ENCODE data around the gene MAP3K5. TPM values are rescaled to one million over a fixed set of nuclear protein-coding genes. Genes with fewer than 3 reads are reported as not detected.
"Not testable (repeated sequence)": the region's sequence is repeated elsewhere in the genome, so short reads cannot be mapped to it uniquely, and the experiment has no call there.

MAP3K5 gene, protein sequence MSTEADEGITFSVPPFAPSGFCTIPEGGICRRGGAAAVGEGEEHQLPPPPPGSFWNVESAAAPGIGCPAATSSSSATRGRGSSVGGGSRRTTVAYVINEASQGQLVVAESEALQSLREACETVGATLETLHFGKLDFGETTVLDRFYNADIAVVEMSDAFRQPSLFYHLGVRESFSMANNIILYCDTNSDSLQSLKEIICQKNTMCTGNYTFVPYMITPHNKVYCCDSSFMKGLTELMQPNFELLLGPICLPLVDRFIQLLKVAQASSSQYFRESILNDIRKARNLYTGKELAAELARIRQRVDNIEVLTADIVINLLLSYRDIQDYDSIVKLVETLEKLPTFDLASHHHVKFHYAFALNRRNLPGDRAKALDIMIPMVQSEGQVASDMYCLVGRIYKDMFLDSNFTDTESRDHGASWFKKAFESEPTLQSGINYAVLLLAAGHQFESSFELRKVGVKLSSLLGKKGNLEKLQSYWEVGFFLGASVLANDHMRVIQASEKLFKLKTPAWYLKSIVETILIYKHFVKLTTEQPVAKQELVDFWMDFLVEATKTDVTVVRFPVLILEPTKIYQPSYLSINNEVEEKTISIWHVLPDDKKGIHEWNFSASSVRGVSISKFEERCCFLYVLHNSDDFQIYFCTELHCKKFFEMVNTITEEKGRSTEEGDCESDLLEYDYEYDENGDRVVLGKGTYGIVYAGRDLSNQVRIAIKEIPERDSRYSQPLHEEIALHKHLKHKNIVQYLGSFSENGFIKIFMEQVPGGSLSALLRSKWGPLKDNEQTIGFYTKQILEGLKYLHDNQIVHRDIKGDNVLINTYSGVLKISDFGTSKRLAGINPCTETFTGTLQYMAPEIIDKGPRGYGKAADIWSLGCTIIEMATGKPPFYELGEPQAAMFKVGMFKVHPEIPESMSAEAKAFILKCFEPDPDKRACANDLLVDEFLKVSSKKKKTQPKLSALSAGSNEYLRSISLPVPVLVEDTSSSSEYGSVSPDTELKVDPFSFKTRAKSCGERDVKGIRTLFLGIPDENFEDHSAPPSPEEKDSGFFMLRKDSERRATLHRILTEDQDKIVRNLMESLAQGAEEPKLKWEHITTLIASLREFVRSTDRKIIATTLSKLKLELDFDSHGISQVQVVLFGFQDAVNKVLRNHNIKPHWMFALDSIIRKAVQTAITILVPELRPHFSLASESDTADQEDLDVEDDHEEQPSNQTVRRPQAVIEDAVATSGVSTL (N-terminal part only)
- polyA plus RNA-seq (ENCODE audit: insufficient read length in 3 of 3), result 1 to 10 TPM; 6.0 to 8.4 (median 6.6) TPM
- long read RNA-seq, donor 1, result 0 reads
- long read RNA-seq, donor 2, result 0 reads
- long read RNA-seq, donor 3, full-length matches to known transcripts, result 1 of 1 reads
- long read RNA-seq, donor 3, partial matches to known transcripts, result 0 of 1 reads
- long read RNA-seq, donor 3, other reads (novel, unspliced or antisense), result 0 of 1 reads
- long read RNA-seq, donor 4, partial matches to known transcripts, result 10 of 10 reads
- long read RNA-seq, donor 4, other reads (novel, unspliced or antisense), result 0 of 10 reads
- long read RNA-seq, donor 5, result 0 reads
- long read RNA-seq, donor 6, partial matches to known transcripts, result 7 of 7 reads
- long read RNA-seq, donor 6, other reads (novel, unspliced or antisense), result 0 of 7 reads
- long read RNA-seq, donor 7, result 0 reads
- long read RNA-seq, donor 8, partial matches to known transcripts, result 6 of 6 reads
- long read RNA-seq, donor 8, other reads (novel, unspliced or antisense), result 0 of 6 reads
- long read RNA-seq, donor 9, full-length matches to known transcripts, result 1 of 1 reads
- long read RNA-seq, donor 9, partial matches to known transcripts, result 0 of 1 reads
- long read RNA-seq, donor 9, other reads (novel, unspliced or antisense), result 0 of 1 reads
- long read RNA-seq, donor 10, result 0 reads
- long read RNA-seq, donor 11, result 0 reads
- long read RNA-seq, donor 12, partial matches to known transcripts, result 9 of 9 reads
- long read RNA-seq, donor 12, other reads (novel, unspliced or antisense), result 0 of 9 reads
- long read RNA-seq, donor 13, partial matches to known transcripts, result 10 of 10 reads
- long read RNA-seq, donor 13, other reads (novel, unspliced or antisense), result 0 of 10 reads
- long read RNA-seq, donor 14, full-length matches to known transcripts, result 1 of 1 reads
- long read RNA-seq, donor 14, partial matches to known transcripts, result 0 of 1 reads
- long read RNA-seq, donor 14, other reads (novel, unspliced or antisense), result 0 of 1 reads
- long read RNA-seq, donor 15, partial matches to known transcripts, result 12 of 12 reads
- long read RNA-seq, donor 15, other reads (novel, unspliced or antisense), result 0 of 12 reads
- long read RNA-seq, donor 16, full-length matches to known transcripts, result 2 of 7 reads
- long read RNA-seq, donor 16, partial matches to known transcripts, result 5 of 7 reads
- long read RNA-seq, donor 16, other reads (novel, unspliced or antisense), result 0 of 7 reads

DNA sequence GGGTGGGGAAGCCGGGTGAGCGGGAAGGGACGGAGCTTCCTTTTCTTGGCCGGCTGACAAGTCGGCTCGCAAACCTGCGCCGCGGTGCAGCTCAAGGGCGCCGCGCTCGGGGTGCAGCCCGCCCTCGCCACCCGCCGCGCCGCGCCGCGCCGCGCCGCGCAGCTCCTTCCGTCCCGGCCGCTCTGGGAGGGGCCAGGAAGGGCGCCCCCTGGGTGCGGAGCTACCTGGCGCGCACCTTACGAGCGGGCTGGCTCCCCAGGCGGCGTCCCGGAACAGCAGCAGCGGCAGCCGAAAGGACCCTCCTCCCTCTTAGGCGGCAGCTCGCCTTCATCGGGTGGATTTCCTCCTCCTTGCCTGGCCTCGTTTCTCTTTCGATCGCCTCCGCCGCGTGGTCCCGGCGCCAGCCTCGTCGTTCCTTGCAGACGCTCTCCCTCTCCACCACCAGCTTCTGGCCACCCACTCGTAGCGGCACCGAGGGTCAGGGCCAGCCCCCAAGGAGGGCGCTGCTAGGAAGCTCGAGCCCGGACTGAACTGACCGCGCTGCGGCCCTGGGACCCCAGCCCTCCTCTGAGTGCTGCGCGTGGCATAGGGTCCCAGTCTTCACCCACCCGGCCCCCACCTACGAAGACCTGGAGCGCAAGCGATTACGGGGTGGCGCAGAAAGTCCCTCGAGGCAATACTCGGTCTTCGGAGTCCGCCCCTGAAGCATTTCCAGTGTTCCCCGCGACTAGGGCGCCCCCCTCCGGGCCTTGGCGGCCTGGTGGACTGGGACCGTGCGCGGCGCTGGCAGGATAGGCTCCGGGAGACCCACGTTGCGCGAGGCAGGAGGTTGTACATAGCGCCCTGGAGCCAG is at the start of gene MAP3K5:
Gene MAP3K5 (minus strand): TSS at position 68 of the 853 bp plus-strand sequence. CDS start 320 bp downstream, outside the sequence.
- DNase-seq, result peak; percentile 87

DNA sequence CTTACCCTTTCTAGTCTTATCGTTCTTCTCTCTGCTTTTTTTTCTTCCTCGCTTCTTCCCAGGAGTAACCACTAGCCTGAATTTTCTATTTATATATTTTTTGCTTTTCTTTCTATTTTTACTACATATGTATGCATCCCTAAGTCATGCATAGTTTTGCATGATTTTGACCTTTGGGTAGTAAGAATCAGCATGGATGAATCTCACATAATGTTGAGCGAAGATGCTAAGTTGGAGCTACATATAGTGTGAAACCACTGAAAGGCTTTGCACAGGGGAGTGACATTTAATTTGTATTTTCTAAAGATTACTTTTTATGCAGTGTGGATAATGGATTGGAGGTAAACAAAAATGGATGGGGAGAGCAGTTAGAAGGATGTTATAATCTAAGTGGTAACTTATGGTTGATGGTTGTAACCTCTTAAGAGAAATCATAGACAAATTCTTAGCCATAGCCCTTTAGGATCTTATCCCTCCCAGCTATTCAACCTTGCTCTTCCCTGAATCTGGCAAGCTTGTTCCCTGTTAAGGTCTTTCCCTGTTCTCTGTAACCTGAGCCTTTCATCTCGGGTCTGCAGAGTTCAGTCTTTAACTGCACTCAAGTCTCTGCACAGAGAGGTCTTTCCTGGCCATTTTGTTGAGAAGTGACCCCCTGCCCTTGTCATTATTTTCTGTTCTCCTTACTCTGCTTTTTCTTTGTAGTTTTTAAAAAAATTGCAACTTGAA is 48.2 kb upstream of the MAP3K5 start:
- DNase-seq, result no peak

DNA sequence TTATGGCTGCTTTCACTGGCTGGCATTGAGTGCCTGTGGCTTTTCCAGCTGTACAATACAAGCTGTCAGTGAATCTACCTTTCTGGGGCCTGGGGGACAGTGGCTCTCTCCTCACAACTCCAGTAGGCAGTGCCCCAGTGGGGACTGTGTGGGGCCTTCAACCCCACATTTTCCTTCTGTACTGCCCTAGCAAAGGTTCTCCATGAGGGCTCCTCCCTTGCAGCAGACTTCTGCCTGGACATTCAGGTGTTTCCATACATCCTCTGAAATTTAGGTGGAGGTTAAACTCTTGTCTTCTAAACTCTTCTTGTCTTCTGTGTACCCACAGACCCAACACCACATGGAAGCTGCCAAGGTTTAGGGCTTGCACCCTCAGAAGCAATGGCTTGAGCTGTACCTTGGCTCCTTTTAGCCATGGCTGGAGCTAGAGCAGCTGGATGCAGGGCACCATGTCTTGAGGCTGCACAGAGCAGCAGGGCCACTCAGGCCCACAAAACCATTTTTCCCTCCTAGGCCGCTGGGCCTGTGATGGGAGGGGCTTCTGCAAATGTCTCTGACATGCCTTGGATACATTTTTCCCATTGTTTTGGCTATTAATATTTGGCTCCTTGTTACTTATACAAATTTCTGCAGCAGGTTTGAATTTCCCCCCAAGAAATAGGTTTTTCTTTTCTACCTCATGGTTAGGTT is 39.7 kb upstream of the MAP3K5 start:
- no peak for DNase-seq

DNA sequence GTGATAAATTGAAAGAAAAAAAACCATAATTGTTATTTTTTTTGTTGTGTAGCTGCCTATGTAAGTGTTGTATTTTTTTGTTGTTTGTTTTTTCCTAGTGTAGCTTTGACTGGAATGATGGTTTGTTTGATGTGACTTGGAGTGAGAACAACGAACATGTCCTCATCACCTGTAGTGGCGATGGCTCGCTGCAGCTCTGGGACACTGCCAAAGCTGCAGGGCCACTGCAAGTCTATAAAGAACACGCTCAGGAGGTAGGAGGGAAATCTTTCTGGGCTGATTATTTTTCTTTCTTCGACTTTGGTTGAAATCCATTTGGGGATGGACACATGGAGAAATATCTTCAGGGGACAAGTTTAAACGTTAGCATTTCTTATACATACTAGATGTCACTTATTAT is 33.9 kb upstream of the MAP3K5 start:
- DNase-seq, result no peak

DNA sequence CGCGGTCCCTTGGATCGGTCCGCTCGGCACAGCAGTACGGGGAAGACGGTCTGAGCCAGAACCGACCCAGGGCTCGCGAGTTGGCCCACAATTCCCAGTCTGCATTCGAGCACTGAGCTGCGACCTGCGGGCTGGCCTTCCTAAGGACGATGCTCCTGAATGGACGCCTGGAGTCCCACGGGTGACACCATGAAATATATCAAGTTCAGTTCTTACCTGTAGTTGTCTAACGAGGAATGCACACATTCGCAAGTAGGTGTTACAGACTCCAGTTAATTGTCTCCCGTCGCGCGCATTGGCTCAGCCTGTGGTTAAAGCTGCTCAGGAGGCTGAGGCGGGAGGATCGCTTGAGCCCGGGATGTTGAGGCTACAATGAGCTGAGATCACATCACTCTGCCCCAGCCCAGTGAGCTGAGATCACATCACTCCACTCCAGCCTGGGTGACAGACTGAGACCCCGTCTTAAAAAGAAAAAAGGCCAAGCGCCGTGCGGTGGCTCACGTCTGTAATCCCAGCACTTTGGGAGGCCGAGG is 30.9 kb upstream of the MAP3K5 start:
- DNase-seq, result no peak

DNA sequence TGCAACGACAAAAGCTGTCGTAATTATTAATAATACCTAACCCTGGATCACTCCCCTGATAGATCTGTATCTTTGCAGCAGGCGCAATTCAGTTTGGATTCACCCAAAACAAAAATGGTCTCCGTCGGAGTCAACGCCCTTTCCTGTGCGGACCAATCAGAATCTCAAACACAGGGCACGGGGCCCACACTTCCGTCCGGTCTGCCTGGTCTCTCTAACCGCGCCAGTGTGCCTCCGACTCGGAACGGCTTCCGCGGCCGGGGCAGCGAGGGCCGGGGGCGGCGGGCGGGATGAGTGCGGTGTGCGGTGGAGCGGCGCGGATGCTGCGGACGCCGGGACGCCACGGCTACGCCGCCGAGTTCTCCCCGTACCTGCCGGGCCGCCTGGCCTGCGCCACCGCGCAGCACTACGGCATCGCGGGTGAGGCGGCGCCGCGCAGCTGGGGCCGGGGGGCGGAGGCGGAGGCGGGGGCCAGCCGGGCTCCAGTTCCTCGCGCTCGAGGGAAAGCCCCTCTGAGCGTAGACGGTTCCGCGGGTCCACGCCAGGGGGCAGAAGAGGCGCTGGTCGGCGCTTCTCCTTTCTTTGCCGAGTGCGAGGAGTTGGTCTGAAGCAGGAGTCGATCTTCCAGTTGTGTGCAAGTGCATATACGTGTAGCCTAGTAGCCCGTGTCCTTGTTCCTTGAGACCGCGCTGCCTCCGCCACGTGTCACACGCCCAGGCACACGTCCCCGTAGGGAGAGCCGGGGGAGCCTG is 30.3 kb upstream of the MAP3K5 start, which contains the start of gene PEX7:
Gene PEX7 (plus strand): TSS at position 217 of the 752 bp plus-strand sequence. CDS start 74 bp downstream, at position 291.
- DNase-seq, result peak; percentile 94

DNA sequence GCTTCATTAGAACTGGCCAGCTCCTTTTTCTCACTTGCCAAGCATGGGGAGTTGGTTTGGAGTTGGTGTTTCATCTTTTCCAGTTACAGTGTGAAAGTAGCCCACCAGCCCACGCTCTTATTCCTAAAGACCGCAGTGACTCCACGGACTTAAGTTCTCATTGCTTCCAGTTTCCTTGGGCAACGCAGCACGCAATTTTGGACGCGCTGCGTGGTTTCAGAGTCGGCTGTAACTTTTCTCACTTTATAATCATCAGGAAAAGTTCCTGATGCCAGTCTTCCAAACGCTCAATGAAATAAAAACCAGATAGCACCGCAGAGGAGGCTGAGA is 29.7 kb upstream of the MAP3K5 start:
- DNase-seq, result no peak

DNA sequence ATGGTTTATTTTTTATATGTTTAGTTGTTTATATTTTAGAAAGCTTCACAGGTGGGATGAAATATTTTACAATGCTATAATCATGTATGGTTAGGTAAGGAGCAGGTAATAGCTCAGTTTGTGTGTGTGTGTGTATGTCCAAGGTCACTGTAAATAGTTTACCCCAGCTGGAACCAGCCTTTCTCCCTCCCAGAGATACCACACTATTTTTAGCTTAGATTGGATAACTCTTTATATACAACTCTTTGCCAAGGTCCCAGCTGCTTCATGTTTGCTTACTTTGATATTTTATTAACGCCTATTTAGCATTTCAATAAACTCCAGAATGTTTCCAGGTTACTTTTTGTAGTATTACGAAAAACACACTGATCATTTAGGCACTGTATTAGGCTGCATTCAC is 28.3 kb upstream of the MAP3K5 start:
- no peak for DNase-seq

DNA sequence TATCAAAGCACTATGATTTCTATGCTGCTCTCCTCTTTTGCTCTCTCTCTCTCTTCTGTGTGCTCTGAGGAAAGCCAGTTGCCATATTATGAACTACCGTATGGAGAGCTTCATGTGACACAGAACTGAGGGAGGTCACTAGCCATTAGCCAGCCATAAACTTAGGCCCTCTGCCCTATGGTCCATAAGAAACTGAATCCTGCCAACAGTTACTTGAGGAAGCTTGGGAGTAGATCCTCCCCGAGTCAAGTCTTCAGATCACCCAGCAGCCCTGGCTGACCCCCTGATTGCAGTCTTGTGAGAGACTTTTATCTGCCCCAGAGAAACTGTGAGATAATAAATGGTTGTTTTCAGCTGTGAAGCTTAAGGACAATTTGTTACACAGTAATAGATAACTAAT is 24.4 kb upstream of the MAP3K5 start:
- DNase-seq, result no peak

DNA sequence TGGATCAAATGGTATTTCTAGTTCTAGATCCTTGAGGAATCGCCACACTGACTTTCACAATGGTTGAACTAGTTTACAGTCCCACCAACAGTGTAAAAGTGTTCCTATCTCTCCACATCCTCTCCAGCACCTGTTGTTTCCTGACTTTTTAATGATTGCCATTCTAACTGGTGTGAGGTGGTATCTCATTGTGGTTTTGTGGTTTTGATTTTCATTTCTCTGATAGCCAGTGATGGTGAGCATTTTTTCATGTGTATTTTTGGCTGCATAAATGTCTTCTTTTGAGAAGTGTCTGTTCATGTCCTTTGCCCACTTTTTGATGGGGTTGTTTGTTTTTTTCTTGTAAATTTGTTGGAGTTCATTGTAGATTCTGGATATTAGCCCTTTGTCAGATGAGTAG is 23.3 kb upstream of the MAP3K5 start:
- DNase-seq, result not testable (repeated sequence)

DNA sequence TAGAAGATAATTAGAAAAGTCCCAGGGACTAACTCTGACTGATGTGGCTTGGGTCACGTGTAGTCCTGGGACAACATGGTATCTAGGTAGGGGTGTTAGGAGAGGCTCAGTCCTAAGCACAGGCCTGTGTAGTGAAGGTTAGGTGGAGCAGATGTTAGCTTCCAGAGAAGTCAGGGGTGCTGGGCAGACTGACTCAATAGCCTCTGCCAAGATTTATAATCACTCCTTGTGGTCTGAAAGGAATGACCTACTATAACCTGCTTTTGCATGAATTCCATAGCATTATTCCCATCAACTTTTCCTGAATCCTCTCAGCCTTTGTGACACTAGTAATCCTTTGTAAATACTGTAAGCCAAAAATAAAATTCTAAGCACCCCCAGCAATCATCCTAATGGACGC is 19.9 kb upstream of the MAP3K5 start:
- no peak for DNase-seq

DNA sequence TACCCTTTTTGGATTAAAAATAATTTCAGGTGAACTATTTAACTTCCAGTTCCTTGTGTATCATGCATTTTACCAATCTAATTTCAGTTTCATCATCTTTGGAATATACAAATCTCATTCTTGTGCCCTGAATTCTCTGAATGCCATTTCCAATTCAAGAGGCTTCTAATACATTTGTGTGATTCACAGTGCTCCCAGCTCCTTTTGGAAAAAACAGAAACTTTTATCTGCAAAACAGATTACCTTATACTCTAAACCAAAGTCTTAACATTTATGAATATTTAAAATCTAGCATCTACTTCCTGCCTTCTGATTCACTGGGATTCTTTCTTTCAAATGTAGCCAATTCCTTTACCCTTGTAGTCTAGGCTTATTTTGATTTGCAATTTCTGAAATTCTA is 19.0 kb upstream of the MAP3K5 start:
- DNase-seq, result no peak

DNA sequence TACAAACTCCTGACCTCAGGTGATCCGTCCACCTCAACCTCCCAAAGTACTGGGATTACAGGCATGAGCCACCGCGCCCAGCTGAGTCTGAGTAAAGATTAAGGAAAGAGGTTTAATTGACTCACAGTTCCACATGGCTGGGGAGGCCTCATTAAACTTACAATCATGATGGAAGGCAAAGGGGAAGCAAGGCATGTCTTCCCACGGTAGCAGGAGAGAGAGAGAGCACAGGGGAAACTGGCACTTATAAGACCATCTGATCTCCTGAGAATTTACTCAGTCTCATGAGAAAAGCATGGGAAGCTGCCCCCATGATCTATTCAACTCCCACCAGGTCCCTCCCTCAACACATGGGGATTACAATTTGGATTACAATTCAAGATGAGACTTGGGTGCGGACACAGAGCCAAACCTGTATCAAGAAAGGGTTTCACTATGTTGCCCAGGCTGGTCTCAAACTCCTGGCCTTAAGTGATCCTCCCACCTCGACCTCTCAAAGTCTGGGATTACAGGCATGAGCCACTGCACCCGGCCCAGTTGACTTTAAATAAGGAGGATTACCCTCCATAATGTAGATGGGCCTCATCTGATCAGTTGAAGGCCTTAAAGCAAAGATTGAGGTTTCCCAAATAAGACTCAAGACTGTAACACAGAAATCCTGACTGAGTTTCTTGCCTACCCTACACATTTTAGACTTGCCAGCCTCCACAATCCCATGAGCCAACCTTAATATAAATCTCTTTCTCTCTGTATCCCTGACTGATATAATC is 17.0 kb upstream of the MAP3K5 start:
- DNase-seq, result no peak

DNA sequence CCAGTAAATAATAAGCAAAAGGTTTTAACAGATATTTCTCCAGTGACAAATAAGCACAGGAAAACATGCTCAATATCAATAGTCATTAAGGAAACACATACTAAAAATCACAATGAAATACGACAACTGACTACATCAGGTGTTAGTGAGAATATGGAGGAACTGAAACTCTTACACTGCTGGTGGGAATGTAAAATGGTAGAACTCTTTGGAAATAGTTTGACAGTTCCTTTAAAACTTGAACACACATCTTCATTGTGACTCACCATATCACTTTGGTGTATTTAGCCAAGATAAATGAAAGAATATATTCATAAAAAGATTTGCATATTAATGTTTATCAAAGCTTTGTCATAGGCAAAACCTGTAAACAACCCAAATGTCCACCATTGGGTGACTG is 11.3 kb upstream of the MAP3K5 start:
- DNase-seq, result no peak

DNA sequence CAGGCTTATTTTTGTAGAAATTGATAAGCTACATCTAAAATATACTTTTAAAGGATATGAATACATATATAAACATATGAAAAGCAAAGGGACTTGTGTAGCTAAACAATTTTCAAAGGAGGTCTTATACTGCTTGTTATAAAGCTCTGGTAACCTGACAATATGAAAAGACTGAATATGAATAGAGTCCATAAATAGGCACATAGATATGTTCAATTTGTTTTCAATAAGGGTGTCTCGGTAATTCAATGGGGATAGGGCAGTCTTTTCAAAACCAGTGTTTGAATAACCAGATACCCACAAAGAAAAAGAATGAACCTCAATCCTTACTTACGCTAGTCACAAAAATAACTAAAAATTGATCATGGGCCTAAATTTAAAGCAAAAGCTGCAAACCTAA is 9.3 kb upstream of the MAP3K5 start:
- DNase-seq, result no peak
